Activated CD4-positive, CD25-positive, alpha-beta regulatory T cell treated with anti-CD3 and anti-CD28 coated beads, Interleukin-2, amount 50 U/mL, for 16 hours (primary cell): ENCODE measurements around the gene PKP1.

ENCODE experiments used
- DNase-seq: peaks from one replicate; pipeline ENCODE4 v3.0.0-alpha.2; 2020; ENCODE audit warnings: low read depth, low spot score

Gene PKP1

DNA sequence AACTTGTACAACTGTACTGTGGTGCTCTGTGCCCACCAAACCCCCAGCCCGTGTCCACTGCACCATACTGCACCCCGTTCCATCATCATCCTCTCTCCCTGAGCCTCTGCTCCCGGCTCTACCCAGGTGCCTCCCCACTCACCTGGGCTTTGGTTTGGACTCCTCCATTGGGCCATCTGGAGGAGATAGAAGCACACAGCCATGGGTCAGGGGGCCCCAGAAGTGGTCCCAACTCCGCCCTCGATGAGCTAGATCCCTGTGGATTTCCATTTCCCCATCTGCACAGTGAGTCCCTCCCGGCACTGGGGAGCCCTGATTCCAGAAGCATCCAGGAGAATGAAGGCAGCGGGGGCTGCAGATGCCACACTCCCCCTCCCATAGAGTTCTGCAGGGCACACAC is 83.4 kb downstream of the PKP1 start:
- no peak for DNase-seq

DNA sequence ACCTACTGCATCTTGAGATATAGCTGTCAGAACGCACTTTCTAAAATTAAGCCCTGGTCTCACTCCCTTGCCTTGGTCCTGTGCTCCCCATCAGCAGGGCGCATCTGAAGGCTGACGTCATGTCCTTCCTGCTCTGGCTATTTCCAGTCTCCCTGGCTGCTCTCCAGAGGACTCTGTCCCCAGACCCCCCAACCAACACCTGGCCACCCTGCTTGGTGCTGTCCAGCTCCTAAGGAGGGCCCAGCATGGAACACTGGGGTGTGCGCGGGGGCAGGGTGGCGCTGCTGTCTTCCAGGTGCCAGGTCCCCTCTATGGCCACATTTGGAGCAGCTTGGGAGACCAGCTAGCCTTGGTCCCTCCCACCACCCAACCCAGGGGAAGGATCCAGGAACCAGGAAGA is 85.9 kb downstream of the PKP1 start:
- no peak for DNase-seq

DNA sequence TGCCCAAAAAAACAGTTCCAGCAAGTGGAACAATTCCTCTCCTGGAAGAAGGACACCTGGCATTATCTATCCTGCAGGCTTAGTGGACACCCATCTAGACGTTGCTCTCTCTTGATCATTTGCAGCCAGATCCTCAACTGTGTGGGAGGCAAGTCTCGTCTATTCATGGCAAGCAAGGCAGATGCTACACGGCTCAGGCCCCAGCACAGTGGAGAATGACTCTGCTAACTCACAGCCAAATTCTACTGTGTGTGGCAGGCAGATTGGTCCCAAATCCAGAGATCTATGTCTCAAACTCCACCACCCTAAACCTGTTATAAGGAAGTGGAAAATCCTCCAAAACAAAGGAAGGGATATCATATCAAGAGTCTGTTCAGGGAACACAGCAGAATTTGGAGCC is 87.2 kb downstream of the PKP1 start:
- no peak for DNase-seq

DNA sequence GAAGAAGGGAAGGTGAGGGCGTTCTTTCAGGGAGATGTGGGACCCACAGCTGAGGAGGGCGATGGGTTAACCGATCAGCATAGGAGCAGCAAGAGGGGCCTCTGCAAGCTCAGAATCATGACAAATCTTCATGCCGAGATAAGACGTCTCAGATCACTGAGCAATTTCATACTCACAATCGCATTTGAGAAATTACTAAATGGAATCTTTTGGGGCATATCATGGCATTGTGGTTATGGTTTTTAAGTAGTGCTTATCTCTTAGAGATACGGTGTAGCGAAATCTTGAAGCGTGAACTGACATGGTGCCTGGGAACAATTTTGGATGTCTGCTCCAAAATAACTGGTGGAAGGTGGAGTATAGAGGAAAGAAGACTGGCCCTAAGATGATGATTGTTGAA is 88.0 kb downstream of the PKP1 start:
- no peak for DNase-seq

DNA sequence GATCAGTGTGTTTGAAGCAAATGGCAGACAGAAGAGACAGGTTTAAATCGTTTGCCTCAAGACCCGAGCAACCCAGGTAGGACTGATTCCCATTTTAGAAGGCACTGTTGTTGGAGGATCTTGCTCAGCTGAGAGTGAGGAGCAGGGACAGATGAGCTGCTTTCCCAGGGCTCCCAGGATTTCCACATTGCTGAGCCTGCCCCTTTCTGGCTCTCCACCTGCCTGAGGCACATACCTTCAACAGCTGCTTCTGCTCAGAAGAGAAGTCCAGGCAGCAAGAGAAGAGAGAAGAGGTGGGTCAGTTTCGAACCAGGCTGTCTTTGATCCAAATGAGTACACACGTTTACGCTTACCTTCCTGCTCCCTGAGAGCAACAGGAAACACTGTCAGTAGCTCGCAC is 88.5 kb downstream of the PKP1 start:
- DNase-seq, result no peak

DNA sequence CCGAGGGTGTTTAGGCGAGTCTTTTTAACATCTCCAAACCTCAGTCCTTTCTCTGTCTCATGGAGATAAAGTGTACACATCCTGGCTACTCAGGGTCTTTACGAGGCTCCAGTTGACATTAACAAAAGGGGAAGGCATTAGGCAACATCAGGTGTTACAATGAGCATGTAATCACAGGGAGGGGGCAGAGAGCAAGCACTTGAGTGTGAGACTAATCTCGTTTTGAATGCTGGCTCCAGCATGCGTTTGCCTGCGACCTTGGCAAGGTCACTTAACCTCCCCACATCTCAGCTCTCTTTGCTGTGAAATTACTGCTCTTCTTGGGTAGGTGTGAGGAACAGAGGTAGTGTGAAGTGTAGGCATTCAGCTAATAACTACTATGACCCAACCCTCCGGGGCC is 91.1 kb downstream of the PKP1 start:
- DNase-seq, result no peak

DNA sequence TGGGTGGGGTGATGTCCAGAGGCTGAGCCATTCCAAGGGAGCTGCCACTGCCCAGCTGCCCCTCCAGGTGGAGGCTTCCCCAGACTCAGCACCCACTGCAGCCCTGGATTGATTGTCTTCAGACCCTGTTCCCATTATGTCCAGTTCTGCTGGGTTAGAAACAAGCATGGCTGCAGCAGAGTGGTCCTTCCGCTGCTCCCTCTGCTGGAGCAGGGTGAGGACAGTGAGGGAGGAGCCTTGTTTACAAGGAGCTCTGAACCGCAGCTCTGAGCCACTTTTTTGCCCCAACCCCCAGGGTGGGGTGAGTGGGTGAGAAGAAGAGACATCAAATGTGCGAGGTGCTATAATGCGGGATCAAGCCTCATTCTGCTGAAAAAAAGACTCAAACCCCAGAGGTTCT is 91.9 kb downstream of the PKP1 start:
- DNase-seq, result no peak

DNA sequence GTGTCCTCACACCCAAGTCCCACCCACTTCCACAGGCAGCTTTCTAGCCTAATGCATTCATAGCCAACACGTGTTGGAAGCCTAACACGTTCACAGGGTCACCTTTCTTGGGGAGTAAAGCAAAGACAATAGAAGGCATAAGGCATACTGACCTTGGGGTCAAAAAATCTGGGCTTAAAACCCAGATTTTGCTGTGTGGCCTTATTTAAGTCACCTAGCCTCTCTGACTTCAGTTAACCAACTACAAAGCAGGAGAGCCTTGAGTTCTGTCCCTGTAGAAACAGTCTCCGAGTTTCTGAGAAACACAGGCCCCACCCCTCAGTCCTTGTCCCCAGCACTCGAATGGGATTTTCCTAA is 92.8 kb downstream of the PKP1 start:
- no peak for DNase-seq

DNA sequence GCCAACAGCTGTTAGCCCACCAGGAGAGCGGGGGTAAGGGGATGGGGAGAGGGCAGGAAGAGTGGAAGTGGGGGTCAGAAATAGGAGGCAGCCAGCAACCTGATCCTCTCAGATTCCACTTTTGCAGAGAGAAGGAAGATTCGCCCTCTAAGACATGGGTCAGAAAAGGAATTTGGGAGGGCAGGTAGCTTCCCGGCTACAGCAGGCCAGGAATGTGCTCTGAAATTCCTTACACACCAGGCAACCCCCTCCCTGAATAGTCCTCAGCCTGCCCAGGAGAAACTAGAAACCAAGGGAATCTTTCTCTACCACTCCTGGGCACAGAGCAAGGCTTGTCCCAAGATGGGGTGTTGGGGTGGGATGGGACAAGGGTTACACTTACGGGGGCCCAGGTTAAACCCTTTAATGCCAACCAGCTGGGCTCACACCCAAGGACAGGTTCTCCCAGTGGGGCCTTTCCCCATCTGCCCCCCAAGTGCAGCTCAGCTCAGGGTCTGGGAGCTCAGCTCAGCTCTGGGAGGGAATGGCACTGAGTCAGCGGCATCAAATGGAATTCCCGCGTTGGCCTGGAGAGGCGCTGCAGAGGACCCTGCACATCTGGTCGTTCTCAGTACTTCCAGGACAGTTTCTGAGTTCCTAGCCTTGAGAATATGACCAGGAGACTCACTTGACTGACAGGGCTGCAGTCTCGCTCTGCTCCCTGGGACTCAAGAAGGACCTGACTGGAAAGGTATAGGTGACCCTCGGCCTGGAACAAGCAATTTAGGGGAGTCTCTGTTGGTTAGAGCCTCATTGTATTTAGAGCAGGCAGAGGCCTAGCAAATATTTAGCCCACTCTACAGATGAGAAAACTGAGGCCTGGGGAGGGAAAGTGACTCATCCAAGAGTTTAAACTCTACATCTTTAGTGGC is 93.4 kb downstream of the PKP1 start:
- no peak for DNase-seq

DNA sequence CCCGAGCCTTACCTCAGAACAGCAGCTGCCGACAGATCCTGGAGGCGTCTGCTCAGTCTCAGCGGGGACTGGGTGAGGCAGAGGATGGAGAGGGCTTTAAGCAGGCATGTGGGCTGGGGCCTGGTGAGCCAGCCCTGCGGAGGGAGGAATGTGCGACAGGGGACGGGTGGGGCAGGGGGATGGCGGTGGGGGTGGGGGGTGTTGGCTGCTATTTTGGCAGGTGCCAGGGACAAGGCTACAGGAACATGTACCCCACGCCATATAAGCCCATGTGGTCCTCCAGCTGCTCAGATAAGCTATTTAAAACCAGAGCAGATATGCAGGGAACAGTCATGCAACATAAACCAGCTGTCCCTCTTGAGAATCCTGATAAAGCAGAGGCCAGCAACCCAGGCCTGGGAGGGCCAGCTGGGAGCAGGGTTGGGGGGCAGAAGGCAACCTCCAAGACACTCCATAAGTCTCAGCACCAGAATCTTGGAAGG is 94.3 kb downstream of the PKP1 start, which contains the start of gene TNNT2:
Gene TNNT2 (minus strand): TSS at position 70 of the 482 bp plus-strand sequence. CDS start 4,426 bp downstream, outside the sequence.
- DNase-seq, result no peak

DNA sequence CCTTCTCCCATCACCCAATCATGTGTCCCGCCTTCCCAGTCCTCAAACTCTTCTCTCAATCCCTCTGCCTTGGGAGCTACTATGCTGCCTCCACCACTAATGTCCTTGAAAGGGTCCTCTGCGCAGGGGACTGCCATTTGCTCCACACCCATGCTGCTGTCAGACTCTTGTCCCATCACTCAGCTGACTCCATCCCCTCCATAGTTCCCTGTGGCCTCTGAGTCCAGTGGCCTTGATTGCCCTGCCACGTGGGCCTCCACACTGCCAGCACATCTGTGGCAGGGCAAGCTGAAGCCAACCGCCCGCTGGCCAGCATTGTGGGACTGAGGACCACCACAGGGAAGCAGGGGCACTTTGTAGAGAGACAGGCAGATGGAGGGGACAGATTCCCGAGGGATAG is 95.5 kb downstream of the PKP1 start:
- no peak for DNase-seq

DNA sequence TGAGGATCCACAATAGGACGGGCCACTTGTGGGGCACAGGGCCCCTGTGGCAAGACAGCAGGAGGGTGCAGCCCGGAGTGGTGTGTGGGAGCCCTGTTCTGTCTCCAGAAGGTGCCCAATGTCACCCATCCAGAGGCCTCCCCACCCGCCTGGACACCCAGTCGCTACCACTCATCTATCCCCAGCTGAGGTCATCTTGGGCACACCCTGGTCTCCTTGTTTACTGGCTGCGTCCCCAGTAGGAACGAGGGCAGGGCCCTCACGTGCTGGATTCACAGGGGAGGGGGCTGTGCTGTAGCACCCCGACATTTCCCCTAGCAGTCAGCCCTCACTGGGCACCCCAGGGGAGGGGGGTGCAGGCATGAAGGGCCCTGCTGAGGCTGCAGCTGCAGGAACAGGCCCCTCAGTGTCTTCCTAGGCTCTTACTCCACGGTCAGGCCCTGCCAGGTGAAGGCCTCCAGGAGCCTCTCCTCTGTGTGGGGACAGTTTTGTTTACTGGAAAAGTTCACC is 96.5 kb downstream of the PKP1 start:
- DNase-seq, result no peak

DNA sequence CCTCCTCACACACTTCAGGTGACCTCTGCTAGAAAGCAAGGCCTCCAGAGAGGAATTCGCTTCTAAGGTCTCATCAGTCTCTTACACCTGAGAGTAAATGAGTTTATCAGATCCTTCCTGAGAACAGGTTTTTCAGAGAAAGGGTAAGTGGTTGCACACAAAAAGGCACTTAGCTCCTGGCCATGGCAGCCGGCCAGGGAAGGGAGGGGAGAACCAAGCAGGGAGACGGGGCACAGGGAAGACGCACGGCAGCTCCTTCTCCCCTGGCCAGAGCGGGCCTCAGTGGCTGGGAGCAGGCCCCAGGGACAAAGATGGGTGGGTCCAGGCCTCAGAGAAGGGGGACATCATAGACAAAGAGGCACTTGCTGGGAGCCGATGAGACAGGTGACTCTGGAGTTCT is 97.8 kb downstream of the PKP1 start:
- DNase-seq, result no peak
